Fibroblast of gingiva (primary cell): Measurements from ENCODE around the gene STX11.
"Not testable (repeated sequence)": the region's sequence is repeated elsewhere in the genome, so short reads cannot be mapped to it uniquely, and the experiment has no call there.

ENCODE experiments used
- DNase-seq: peaks from one replicate; pipeline ENCODE4 v3.0.0-alpha.2; 2011; ENCODE audit warnings: low read depth

The STX11 gene

DNA sequence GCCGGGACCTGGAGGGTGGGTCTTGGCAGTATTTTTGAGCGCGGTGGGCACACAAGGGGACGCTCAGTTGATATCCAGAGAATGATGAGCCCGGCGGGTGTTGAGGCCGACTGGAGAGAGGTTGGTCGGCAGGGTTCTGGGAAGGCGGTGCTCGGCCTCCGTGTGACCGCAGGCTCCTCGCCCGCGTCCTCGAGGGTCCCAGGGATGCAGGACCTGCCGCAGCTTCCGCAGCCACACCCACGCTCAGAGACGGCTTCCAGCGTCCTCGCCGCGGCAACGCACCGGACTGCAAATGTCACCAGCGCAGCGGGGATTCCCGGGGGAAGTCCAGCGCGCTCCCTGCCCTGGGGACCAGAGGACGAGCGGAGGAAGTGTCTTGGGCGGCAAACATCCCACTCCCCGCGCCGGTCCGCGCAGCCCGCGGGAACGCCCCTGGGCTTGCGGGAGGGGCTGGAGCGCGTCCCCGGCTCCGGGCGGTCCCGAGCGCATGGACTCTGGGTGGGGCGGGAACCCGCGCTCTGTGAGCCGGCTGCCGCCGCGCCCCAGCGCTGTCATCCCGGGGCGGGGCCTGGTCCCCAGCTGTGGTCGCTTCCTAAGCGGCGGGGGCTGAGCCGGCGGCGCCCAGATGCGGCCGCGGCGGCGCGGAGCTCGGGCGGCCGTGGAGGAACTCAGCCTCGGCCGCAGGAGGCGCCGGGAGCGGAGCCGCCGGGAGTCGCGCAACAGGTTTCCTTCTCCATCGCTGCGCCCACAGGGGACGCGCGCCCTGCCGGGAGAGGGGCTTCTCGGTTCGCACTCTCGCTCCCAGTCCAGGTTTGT is at the start of gene STX11:
STX11 (plus strand) TSS at position 624 of the 816 bp plus-strand sequence. CDS start 36,111 bp downstream, outside the sequence.
- peak; percentile 50 for DNase-seq

GRCh38 chr6:144103026-144103563 is 47.2 kb upstream of the STX11 start:
- no peak for DNase-seq

- DNase-seq = no peak
Measured at GRCh38 chr6:144104488-144104887, 45.8 kb upstream of the STX11 start.

- DNase-seq = peak; percentile 67
Measured at GRCh38 chr6:144104898-144105487, 45.3 kb upstream of the STX11 start.

GRCh38 chr6:144106206-144106605 is 44.1 kb upstream of the STX11 start:
- DNase-seq = no peak

GRCh38 chr6:144110210-144110609 is 40.1 kb upstream of the STX11 start:
- no peak for DNase-seq

DNA sequence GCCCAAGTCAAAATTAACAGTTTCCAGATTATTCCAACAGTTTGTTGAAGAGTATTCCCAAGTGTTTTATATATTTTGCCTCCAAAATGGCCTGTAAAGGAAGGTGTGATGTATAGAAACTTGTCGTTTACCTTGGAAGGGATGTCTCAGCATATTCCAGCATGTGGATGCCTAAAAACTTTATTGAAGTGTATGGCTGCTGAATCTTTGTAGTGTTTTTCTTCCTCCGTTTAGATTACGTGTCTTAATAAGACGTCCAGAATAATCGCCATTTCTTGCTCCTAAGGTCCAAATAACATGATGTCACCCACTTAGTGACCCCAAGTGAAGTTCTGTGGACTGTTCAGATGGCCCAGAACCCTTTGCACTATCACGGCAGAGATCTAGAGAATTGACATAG is 37.0 kb upstream of the STX11 start:
- DNase-seq = no peak

DNA sequence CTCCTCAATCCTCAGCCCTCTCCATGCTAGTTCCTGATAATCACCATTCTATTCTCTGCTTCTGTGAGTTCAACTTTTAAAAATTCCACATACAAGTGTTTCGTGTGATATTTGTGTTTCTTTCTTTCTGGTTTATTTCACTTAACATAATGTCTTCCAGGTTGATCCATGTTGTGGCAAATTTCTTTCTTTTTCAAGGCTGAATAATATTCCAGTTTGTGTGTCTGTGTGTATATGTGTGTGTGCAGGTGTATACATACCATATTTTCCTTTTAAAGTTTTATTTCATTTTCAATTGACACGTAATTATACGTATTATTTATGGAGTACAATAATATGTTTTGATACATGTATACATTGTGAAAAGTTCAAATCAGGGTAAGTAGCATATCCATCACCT is 35.1 kb upstream of the STX11 start:
- no peak for DNase-seq

GRCh38 chr6:144119376-144119775 is 30.9 kb upstream of the STX11 start:
- DNase-seq = no peak

GRCh38 chr6:144122861-144123260 is 27.5 kb upstream of the STX11 start:
- no peak for DNase-seq

DNA sequence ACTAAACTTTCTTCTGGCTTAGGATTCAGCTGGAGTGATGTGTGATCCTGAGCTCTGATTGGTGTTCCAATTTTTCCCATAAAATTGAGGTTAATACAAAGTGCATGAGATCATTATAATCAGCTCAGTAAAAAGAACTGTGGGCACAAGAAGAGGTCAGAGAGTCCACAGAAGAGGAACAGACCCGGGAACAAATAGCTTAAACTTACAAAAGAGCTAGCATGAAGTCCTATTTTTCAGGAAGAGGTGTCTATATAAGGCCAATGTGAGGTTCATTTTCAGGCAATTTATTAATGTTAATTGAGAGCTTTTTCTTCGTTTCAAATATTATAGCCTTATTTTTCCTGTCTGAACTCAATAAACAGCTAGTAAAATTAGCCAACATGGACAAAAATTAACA is 26.9 kb upstream of the STX11 start:
- DNase-seq = no peak

- DNase-seq = no peak
Measured at GRCh38 chr6:144123836-144124235, 26.5 kb upstream of the STX11 start.

DNA sequence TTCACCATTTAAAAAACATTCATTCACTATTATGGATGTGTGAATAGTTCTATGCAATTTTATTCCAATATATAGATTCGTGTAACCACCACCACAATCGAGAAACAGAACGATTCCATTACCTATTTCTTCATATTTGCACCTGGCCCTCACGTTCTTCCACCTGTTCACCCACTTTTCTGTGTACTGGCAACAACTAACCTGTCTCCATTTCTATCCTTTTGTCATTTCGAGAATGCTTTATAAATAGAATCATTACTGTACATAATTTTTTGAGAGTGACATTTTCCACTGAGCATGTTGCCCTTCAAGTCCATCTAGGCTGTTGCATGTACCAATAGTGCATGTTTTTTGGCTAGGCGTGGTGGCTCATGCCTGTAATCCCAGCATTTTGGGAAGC is 23.2 kb upstream of the STX11 start:
- DNase-seq = no peak

DNA sequence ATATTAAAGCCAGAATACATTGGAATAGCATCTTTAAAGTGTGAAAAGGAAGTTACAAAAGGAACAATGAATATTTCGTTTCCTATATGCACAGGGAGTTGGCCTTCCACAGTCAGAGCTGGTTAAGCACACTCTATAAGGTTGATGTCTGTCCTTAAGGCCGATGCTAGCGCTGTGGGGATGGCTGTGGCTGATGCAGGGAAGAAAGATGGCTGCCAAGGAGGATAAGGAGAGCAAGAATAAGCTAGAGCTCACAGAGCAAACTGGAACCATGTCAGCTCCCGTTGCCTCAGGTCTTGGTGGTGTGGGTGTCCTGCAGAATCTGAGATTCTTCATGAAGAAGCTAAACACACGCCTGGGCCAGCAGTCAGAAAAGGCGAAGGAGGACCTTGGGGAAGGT is 20.8 kb upstream of the STX11 start:
- no peak for DNase-seq

DNA sequence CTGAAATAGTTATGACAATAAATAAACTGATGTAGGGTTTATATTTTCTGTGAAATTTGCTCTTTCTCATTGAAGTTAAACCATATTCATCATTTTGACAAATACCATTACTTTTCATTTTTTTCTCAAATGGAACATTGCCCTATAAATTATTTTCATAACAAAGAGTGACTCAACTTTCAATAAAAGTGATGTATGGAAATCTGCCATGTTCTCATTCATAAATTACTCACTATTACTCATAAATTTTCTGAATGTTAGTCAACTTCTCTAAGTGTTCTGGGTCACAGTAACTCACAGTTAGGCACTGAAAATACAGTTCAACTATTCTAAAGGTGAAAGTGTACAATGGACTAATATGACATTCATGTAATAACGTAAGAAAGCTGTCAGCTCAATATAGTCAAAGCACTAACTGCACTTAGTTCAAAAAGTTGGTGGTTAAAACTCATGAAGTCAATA is 19.0 kb upstream of the STX11 start:
- peak; percentile 47 for DNase-seq

GRCh38 chr6:144132167-144132690 is 18.1 kb upstream of the STX11 start:
- DNase-seq = not testable (repeated sequence)

GRCh38 chr6:144133225-144133821 is 17.0 kb upstream of the STX11 start:
- DNase-seq = no peak

- DNase-seq = no peak
Measured at GRCh38 chr6:144134176-144134575, 16.1 kb upstream of the STX11 start.

DNA sequence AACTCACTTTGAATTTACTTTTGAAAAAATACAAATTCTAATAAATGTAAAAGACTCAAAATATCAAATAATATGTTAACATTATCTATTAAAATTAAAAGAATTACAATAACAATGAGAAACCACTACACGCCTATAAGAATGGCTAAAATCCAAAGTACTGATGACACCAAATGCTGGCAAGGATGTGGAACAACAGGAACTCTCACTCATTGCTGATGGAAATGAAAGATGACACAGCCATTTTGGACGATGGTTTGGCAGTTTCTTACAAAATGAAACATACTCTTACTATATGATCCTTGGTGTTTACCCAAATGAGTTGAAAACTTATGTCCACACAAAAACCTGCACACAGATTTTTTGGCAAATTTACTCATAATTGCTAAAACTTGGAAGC is 15.6 kb upstream of the STX11 start:
- DNase-seq = no peak

GRCh38 chr6:144138542-144138941 is 11.8 kb upstream of the STX11 start:
- DNase-seq = no peak

DNA sequence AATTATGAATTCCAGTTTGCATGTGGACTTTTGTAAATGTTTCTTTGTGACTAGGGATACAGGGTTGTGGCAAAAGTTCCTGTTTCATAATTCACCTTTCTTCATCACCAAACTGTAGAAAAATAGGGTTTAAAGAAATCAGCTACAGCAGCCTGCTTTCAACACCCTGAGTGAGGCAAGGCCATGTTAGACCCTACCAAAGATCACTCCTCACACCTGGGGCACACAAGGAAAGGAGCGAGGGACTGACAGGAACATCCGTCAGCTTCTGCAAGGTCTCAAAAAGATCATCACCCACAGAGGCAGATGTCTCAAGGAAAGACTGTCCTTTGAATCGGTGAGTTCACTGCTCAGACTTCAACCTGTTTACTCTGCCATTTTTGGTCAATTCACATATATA is 10.5 kb upstream of the STX11 start:
- DNase-seq = no peak

GRCh38 chr6:144140867-144141266 is 9.4 kb upstream of the STX11 start:
- DNase-seq = no peak

DNA sequence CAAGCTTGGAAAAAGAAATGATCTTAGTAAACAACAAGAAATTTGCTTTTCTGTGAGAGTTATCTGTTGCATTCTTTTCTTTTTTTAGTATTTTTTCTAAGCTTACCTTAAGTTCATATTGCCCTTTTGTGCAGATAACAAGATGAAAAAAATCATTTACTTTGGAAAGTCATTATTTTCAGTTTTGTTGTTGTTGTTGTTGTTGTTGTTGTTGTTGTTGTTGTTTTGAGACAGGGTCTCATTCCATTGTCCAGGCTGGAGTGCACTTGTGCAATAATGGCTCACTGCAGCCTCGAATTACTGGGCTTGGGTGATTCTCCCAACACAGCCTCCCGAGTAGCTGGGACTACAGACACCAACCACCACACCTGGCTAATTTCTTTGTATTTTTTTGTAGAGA is 8.8 kb upstream of the STX11 start:
- no peak for DNase-seq
